Thoracic aorta (tissue), 2 donors: ENCODE data around the gene WIZ. TPM values are rescaled to one million over a fixed set of nuclear protein-coding genes. Genes with fewer than 3 reads are reported as not detected.

Source experiments
- ATAC-seq: fragments of 150-250 bp; one replicate; pipeline ENCODE4 v1.8.0; 2017; ENCODE audit warnings: low read depth; ENCODE audit not compliant: insufficient number of reproducible peaks, low FRiP score
- DNase-seq: peaks from one replicate; pipeline ENCODE4 v3.0.0-alpha.2; 2020; ENCODE audit warnings: low spot score
- H3K27ac ChIP-seq, 2 donors: fragments of 200-600 bp; sonication (generic); 1 replicate in 1 of 2; 2 replicates in 1 of 2; pipeline ENCODE4 v1.5.1; 2016; ENCODE audit warnings: mild to moderate bottlenecking in 2 of 2, moderate library complexity in 2 of 2
- H3K27me3 ChIP-seq: fragments of 200-600 bp; sonication (generic); replicated peaks from 2 replicates; pipeline ENCODE4 v1.6.0; 2016; ENCODE audit warnings: mild to moderate bottlenecking; ENCODE audit not compliant: insufficient read depth
- H3K36me3 ChIP-seq: fragments of 200-600 bp; sonication (generic); one replicate; pipeline ENCODE4 v1.5.1; 2016
- H3K4me1 ChIP-seq, 2 donors: fragments of 200-600 bp; sonication (generic); 1 replicate in 1 of 2; 2 replicates in 1 of 2; pipeline versions ENCODE4 v1.5.1 to v1.6.0; 2016; ENCODE audit warnings: low read depth in 2 of 2, mild to moderate bottlenecking in 1 of 2; ENCODE audit not compliant: control insufficient read depth in 1 of 2
- H3K4me3 ChIP-seq: fragments of 200-600 bp; sonication (generic); 2 replicates; pipeline ENCODE4 v1.5.1; 2016; ENCODE audit warnings: mild to moderate bottlenecking
- H3K9me3 ChIP-seq: fragments of 200-600 bp; sonication (generic); 2 replicates; pipeline ENCODE4 v1.5.1; 2016
- CTCF ChIP-seq: fragments of 200-600 bp; sonication (generic); IDR thresholded peaks from one replicate; pipeline ENCODE4 v1.5.1; 2019; ENCODE audit warnings: antibody characterized with exemption
- total RNA-seq, 2 donors: library from RNA; depleted of rRNA; stranded (reverse); fragments of >200 nt; gene quantifications; one replicate each; pipeline versions ENCODE4 v1.1.0 to v1.2.3, GENCODE V29; 2016

The WIZ gene
- total RNA-seq, 2 donors from 2014 or later = 37.8 to 45.3 TPM

- peaks cover 14% of the 10 kb centered on the region for H3K36me3 ChIP-seq
- no peaks in the 10 kb centered on the region for H3K27me3 ChIP-seq
- no peaks in the 10 kb centered on the region for H3K9me3 ChIP-seq
- DNase-seq = peak; percentile 45
- peaks cover 30 to 50% of the 10 kb centered on the region in 2 donors for H3K4me1 ChIP-seq
- peak; percentile 63 for ATAC-seq
- H3K4me3 ChIP-seq = peak overlapping the region; percentile 99
- no peak for TF ChIP-seq CTCF
- H3K27ac ChIP-seq = peak overlapping the region; percentile 87 to 97
Measured at GRCh38 chr19:15432629-15433518, 16.9 kb downstream of the WIZ start.

- H3K27ac ChIP-seq = peak overlapping the region in 1 of 2 donors; percentile 34
- ATAC-seq (no peak), DNase-seq (no peak)
- H3K4me3 ChIP-seq = peak overlapping the region; percentile 90
- no peak for TF ChIP-seq CTCF
- H3K4me1 ChIP-seq = peaks cover 25 to 42% of the 10 kb centered on the region in 2 donors
- H3K9me3 ChIP-seq = no peaks in the 10 kb centered on the region
- H3K36me3 ChIP-seq = peaks cover 21% of the 10 kb centered on the region
- no peaks in the 10 kb centered on the region for H3K27me3 ChIP-seq
Measured at GRCh38 chr19:15432018-15432494, 17.7 kb downstream of the WIZ start.

GRCh38 chr19:15431396-15432017, 18.2 kb downstream of the WIZ start:
- no peak for ATAC-seq
- H3K4me3 ChIP-seq = peak overlapping the region; percentile 90
- peak overlapping the region in 1 of 2 donors; percentile 34 for H3K27ac ChIP-seq
- H3K36me3 ChIP-seq = peaks cover 27% of the 10 kb centered on the region
- H3K27me3 ChIP-seq = no peaks in the 10 kb centered on the region
- TF ChIP-seq CTCF = no peak
- no peak for DNase-seq
- H3K4me1 ChIP-seq = peaks cover 21 to 36% of the 10 kb centered on the region in 2 donors
- no peaks in the 10 kb centered on the region for H3K9me3 ChIP-seq

- H3K4me3 ChIP-seq = no peak overlapping the region
Measured at GRCh38 chr19:15430526-15431120, 19.1 kb downstream of the WIZ start.

More at GRCh38 chr19:15430526-15431120, 19.1 kb downstream of the WIZ start:
- Histone ChIP-seq H3K36me3 (peaks cover 33% of the 10 kb centered on the region), H3K4me1 (peaks cover 18 to 31% of the 10 kb centered on the region in 2 donors), H3K27ac (no peak overlapping the region), H3K9me3 (no peaks in the 10 kb centered on the region), H3K27me3 (no peaks in the 10 kb centered on the region)
- TF ChIP-seq CTCF = no peak
- ATAC-seq (no peak), DNase-seq (no peak)
